Measurements from ENCODE around the gene BMP10.

DNA sequence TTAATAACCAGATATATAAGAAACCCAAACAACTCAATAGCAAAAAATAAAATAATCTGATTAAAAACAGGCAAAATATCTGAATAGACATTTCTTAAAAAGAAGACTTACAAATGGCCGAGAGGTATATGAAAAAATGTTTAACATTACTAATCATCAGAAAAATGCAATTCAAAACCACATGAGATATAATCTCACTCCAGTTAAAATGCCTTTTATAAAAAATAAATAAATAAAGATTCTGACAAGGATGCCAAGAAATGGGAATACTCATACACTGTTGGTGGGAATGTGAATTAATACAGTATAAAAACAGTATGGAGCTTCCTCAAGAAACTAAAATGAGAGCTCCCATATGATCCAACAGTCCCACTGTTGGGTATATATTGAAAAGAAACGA is 33.9 kb upstream of the BMP10 start:
- no peak for TF ChIP-seq CTCF (IDR thresholded peaks at IDR 0.05)
- TF ChIP-seq, protein P1, sequence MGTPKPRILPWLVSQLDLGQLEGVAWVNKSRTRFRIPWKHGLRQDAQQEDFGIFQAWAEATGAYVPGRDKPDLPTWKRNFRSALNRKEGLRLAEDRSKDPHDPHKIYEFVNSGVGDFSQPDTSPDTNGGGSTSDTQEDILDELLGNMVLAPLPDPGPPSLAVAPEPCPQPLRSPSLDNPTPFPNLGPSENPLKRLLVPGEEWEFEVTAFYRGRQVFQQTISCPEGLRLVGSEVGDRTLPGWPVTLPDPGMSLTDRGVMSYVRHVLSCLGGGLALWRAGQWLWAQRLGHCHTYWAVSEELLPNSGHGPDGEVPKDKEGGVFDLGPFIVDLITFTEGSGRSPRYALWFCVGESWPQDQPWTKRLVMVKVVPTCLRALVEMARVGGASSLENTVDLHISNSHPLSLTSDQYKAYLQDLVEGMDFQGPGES (IDR thresholded peaks at IDR 0.05; ENCODE audit: low read depth, low read length) = no peak
- no peak for TF ChIP-seq CHD2 (IDR thresholded peaks at IDR 0.05; ENCODE audit: low read length, partially characterized antibody)
- TF ChIP-seq JUND (IDR thresholded peaks at IDR 0.05) = no peak
- TF ChIP-seq, protein P2, sequence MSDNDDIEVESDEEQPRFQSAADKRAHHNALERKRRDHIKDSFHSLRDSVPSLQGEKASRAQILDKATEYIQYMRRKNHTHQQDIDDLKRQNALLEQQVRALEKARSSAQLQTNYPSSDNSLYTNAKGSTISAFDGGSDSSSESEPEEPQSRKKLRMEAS (IDR thresholded peaks at IDR 0.05; ENCODE audit: low read depth) = no peak
- no peak for TF ChIP-seq YY1 (IDR thresholded peaks at IDR 0.05; ENCODE audit: low read depth)
- no peak for TF ChIP-seq REST (IDR thresholded peaks at IDR 0.05; ENCODE audit: low read depth, low read length)
- no peak for TF ChIP-seq GATA2 (CRISPR knock-in tag; IDR thresholded peaks at IDR 0.05)
- TF ChIP-seq FOXJ3 (CRISPR knock-in tag; IDR thresholded peaks at IDR 0.05) = no peak
- no peak for TF ChIP-seq TAF1 (IDR thresholded peaks at IDR 0.05; ENCODE audit: borderline replicate concordance, low read depth, low read length)
- TF ChIP-seq NFIC (IDR thresholded peaks at IDR 0.05; ENCODE audit: borderline replicate concordance) = peak; percentile 37; the same call in 1 of the 2 replicates
- no peak for TF ChIP-seq POLR2AphosphoS5 (IDR thresholded peaks at IDR 0.05; ENCODE audit: low read depth, low read length)
- no peak for TF ChIP-seq RXRA (IDR thresholded peaks at IDR 0.05; ENCODE audit: borderline replicate concordance, low read depth)
- TF ChIP-seq EZH2phosphoT487 (IDR thresholded peaks at IDR 0.05; ENCODE audit: borderline replicate concordance, low read depth) = no peak

Measured in SK-N-SH (cell line).